Measurements from ENCODE around the gene KDM1B. TPM values are rescaled to one million over a fixed set of nuclear protein-coding genes. Genes with fewer than 3 reads are reported as not detected.

KDM1B gene
- total and polyA plus RNA-seq, 2 of the 8 experiments (the other 6 are each of a cell fraction or from before 2014, with no cell fraction given): 3.7 to 7.5 TPM

GRCh38 chr6:18246205-18246604, 91.0 kb downstream of the KDM1B start:
- ChIA-PET POLR2A (ENCODE audit: partially characterized antibody) (interaction anchor here (1.1 to 2.7 kb wide), 3 partner anchors 13 to 79 kb away, joined by 3 to 6 read pairs (median 3); no protein-coding TSS in a partner anchor), CTCF (ENCODE audit: partially characterized antibody) (interaction anchor here (1.0 to 1.8 kb wide), 2 partner anchors 20 to 107 kb away, joined by 3 to 5 read pairs; no protein-coding TSS in a partner anchor)
- no peak overlapping the region for H2BK15ac ChIP-seq (ENCODE audit: low read length)
- H3K4me3 ChIP-seq (ENCODE audit: extremely low read depth in 1 of 4, insufficient read depth in 2 of 4, low read depth in 3 of 4, low read length in 4 of 4): no peak overlapping the region
- no peak overlapping the region for H3K23ac ChIP-seq (ENCODE audit: insufficient read length)
- no peak overlapping the region for H3K27ac ChIP-seq (ENCODE audit: low read depth, low read length)
- no peak overlapping the region for H3K4ac ChIP-seq (replicated peaks; ENCODE audit: insufficient read length, low read depth, low read length)
- peaks cover 0 to 5% of the 10 kb centered on the region in 2 experiments for H4K20me1 ChIP-seq (replicated peaks in 1 of 2; ENCODE audit: control insufficient read depth in 1 of 2, insufficient read depth in 2 of 2, low read length in 2 of 2)
- DNase-seq (ENCODE audit: low read depth in 1 of 2, low spot score in 2 of 2) (no peak), FAIRE-seq (no peak)
- no peak overlapping the region for H2BK12ac ChIP-seq (ENCODE audit: low read depth, low read length)
- no peak overlapping the region for H4K5ac ChIP-seq (ENCODE audit: insufficient read length, low read depth, low read length)
- TF ChIP-seq SIRT6 (IDR thresholded peaks at IDR 0.05; ENCODE audit: low read length): no peak
- no peak overlapping the region for H3K14ac ChIP-seq (ENCODE audit: insufficient read length)
- H2AK5ac ChIP-seq (ENCODE audit: low read depth, low read length): no peak overlapping the region
- H3K4me1 ChIP-seq (replicated peaks in 1 of 4; ENCODE audit: control insufficient read depth in 3 of 4, insufficient read depth in 4 of 4, low read length in 3 of 4): no peaks in the 10 kb centered on the region
- H3K36me3 ChIP-seq (ENCODE audit: control insufficient read depth in 2 of 4, insufficient read depth in 4 of 4, low read length in 3 of 4): peaks cover 14 to 95% (median 53%) of the 10 kb centered on the region in 4 experiments
- H2BK120ac ChIP-seq (replicated peaks; ENCODE audit: low read depth, low read length): no peak overlapping the region
- no peak overlapping the region for H2AFZ ChIP-seq (ENCODE audit: low read length)
- peaks cover 0 to 1% (median 0%) of the 10 kb centered on the region in 4 experiments; a peak in 1 of 7 replicates for H3K27me3 ChIP-seq (replicated peaks in 1 of 4; ENCODE audit: control insufficient read depth in 3 of 4, extremely low read depth in 1 of 4, insufficient read depth in 3 of 4, low read length in 3 of 4)
- H3K79me1 ChIP-seq (ENCODE audit: low read depth, low read length): peaks cover 5% of the 10 kb centered on the region; the same call in 1 of the 2 replicates
- no peaks in the 10 kb centered on the region for H3K9me3 ChIP-seq (ENCODE audit: insufficient read depth in 2 of 2, low read depth in 1 of 2, low read length in 1 of 2)
- H3K9ac ChIP-seq (replicated peaks in 1 of 4; ENCODE audit: extremely low read depth in 1 of 4, low read depth in 3 of 4, low read length in 3 of 4): no peak overlapping the region
- no peaks in the 10 kb centered on the region for H3K23me2 ChIP-seq (ENCODE audit: low read depth, low read length)
- H3K79me2 ChIP-seq (ENCODE audit: control insufficient read depth in 1 of 2, insufficient read depth in 2 of 2, low read length in 2 of 2): peaks cover 0 to 96% of the 10 kb centered on the region in 2 experiments; a peak in 2 of 4 replicates
- H3K4me2 ChIP-seq (ENCODE audit: insufficient read depth in 1 of 2, low read depth in 2 of 2, low read length in 2 of 2): no peak overlapping the region
- H3K18ac ChIP-seq (ENCODE audit: extremely low read depth, low read length): no peak overlapping the region
- H2BK20ac ChIP-seq (ENCODE audit: low read length): no peak overlapping the region
- no peak overlapping the region for H3K56ac ChIP-seq (replicated peaks; ENCODE audit: insufficient read length, low read depth, low read length)
- no peak overlapping the region for H4K8ac ChIP-seq (ENCODE audit: extremely low read depth, insufficient read depth, low read length)
- H4K91ac ChIP-seq (replicated peaks; ENCODE audit: insufficient read length, low read length): no peak overlapping the region
- H2BK5ac ChIP-seq (ENCODE audit: low read depth, low read length): no peak overlapping the region
